ENCODE data around the gene PHLDB2.
"Not testable (repeated sequence)": the region's sequence is repeated elsewhere in the genome, so short reads cannot be mapped to it uniquely, and the experiment has no call there.

PHLDB2 gene

DNA sequence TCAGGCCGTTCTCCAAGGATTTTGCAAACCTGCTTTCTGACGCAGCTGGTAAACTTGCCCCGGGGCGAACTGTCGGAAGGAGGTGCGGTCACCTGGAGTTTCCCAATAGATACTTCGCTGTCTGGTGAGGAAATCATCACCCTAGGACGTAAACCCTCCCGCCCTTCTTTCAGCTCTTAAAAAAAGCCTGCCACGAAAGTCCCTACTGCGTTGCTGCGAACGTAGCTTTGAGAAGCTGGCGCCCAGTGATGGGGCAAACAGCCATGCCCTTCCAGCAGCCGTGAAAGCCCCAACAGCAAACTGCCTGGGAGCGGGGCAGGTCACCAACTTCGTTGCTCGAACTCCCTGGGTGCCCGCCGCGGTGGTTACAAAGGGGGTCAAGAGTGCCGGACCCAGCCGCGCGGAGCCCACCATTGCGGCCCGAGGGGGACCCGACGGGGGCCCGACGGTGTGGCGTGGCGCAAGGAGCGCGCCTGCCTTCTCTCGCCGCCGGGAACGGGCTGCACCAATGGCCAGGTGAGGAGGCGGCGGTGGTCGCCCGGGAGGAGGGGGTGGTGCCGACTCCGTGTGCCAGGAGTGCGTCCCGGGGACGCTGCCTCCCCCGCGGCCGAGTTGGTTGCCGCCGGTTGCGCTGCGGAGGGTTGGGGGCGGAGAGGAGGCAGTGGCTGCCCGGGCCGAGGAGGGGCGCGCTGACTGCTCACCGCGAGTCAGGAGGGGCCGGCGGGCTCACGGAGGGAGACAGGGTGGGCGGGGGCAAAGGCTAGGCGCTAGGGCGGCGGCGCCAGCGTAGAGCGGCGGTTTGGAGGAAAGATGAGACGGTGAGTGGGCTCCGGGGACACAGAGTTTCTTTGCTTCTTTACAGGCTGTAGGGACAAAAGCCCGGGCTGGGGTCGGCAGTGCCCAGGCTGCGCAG is at the start of gene PHLDB2:
PHLDB2 (plus strand) TSS at position 205 of the 913 bp plus-strand sequence. CDS start 24,813 bp downstream, outside the sequence.
- peak; percentile 91 for DNase-seq

DNA sequence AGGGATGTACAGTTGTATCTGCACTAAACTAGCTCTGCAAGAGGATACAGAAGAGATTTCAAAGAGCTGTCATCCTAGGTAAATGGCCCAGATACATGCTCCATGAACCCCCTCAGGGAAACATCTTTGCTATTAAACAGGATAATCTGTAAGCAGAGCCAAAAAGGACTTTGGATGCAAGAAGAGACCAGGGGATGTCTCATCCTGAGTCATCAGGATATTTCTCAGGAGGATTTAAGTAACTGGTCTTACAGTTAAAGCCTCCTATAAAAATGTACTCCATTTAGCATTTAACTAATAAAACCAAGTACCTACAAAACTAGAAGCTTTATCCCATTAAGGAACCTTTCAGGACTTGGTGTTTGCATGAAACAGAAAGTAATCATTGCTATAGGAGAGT is 48.2 kb upstream of the PHLDB2 start:
- DNase-seq, result no peak

DNA sequence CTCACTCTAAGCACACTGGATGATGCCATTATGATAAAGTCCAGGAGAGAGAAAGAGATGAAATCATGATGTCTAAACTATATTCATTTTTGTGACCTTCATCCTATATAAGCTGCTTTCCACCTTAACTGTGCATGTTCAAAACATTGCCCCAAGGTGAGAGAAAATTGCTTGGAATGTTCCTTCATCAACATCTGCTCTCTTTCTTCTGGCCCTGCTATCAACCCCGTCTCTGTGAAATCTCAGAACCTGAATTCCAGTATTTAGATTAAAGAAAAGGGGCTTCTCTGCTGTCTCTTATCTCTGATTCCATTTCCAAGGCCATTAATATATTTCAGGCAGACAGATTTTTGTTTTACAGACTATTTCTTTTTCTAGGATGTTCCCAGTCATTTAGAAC is 47.3 kb upstream of the PHLDB2 start:
- no peak for DNase-seq

DNA sequence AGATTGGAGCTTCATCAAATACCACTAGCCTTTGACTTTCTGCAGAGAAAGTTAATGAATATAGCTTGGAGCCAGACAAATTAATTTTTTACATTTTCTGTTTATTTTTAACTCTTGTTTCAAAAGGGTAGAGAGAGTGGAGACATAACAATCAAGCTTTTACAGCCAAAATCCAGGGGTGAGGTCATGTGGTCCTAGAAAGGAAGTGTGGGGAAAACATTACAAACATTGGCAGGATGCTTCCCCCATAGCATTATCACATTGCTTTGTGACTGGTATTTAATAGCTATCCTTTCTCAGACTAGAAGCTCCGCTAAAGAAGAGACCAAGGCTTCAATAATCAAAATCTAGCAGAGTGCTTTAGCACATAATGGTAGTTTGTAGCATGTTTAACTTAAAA is 46.4 kb upstream of the PHLDB2 start:
- no peak for DNase-seq

DNA sequence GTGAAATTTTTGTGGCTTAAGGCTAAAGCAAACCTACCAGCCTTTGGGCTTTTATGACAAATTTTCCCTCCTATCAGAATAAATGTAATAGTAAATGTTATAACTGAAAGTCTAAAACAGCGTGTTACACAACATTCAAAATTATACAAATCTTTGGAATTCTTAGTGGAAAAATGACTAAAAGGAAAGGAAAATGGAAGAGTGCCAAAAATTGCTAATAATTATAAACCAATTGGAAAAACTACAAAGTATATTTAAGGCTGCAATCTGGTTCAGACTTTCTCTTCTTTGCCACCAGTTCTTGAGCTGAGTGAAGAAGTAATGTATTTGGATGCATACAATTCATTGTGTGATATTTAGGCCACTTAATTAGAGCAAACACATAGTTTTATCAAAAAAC is 45.6 kb upstream of the PHLDB2 start:
- no peak for DNase-seq

- DNase-seq, result no peak
Observed at GRCh38 chr3:111813979-111814378, 45.1 kb upstream of the PHLDB2 start.

- not testable (repeated sequence) for DNase-seq
Observed at GRCh38 chr3:111816771-111817170, 42.3 kb upstream of the PHLDB2 start.

DNA sequence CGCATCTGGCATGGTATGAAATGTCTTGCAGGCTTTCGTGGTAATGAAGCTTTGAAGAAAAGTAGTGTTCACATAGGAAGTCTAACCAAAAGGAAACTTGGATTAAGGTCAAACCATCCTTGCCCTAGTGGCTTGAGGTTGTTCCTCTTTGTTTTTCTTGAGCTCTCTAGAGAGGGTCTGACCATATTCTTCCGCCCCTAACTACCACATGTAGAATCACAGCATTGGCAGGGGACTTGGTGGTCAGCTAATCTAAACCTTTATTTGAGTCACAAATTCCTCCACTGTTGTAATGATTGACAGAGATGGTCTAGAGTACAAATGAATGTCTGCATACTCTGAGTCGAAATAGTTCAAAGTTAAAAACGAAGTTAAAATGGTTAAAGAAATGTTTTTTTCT is 39.1 kb upstream of the PHLDB2 start:
- no peak for DNase-seq

- no peak for DNase-seq
Observed at GRCh38 chr3:111820651-111821050, 38.4 kb upstream of the PHLDB2 start.

DNA sequence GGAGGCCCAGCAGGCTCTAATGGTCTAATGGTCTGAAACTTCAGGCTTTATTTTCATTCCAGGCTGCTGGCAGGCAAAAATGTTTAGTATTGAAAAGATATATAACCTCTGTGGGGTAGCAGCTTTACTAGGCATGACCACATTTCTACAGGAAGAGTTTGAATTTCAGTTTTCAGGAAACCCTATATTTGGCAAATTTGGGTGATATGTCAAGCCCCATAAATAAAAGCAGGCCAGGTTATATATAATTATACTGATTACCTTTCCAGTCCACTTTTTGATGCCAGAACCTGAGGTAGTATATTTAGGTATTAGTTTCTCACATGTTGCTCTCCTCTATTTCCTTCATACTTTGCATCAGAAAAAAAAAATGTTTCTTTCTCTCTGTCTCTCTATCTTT is 37.2 kb upstream of the PHLDB2 start:
- no peak for DNase-seq

- no peak for DNase-seq
Observed at GRCh38 chr3:111822804-111823203, 36.3 kb upstream of the PHLDB2 start.

DNA sequence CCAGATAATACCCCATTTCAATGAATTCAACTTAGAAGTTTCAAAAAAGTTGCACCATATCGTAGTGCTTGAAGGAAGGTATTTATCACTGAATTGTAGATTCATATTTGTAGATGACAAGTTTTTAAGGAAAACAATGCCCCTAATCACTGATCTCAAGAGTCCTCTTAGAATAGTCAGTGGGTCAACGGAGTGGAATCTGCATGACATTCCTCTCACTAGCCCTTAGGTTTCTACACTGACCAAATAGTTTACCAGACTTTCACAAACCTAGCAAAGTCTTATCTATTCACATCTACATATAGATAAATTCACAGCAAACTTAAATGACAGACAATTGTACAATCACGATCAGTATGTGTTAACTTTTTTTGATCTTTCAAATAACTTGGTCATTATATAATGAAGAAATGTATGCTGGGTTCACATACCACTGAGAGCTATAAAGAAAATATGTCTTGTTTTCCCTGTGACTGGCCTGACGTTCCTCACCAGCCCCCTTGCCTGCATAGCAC is 35.7 kb upstream of the PHLDB2 start:
- DNase-seq, result no peak

DNA sequence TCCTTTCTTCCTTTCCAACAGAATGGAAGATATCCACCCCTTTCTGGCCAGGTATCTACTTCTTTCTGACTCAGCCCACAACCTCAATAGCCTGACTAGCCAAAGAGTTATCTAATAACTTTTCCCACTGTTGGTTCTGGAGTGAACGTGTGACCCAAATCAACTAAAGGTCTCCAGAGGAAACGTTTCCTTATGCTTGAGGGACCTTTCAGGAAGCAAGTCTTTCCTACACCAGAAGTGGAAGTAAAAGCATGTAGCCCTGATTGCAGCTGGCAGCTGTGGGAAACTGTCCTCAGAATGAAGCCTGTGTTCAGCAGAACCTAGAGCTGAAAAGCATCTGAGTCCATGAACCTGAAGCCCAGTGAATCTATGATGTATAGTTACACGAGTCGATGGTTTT is 34.7 kb upstream of the PHLDB2 start:
- no peak for DNase-seq

DNA sequence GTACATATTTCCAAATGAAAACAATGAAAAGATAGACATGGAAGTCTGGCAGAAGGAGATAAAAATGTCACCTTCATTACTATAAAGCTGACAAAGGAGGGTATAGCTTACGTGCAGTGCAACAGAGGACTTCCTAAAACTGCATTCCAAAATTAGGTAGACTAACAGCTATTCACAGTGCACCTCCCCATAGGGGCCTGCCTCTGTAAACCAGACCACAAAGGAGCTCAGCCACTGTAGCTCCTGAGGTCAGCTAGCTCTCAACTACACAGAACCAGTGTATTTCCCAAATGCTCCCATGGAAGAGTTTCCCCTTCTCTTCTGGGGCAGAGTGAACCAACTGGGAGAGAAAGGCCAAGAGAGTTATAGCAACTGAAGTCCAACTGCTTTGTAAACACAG is 31.2 kb upstream of the PHLDB2 start:
- DNase-seq, result no peak

DNA sequence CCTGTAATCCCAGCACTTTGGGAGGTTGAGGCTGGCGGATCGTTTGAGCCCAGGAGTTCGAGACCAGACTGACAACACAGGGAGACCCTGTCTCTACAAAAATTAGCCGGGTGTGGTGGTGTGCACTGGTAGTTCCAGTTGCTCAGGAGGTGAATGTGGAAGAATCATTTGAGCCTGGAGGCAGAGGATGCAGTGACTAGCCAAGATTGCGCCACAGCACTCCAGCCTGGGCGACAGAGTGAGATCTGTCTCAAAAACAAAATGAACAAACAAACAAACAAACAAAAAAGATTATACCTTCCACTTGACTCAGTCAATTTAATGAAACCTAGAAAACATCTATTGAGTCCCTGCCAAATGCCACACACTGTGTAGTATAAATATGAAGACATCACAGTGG is 30.5 kb upstream of the PHLDB2 start:
- DNase-seq, result no peak

DNA sequence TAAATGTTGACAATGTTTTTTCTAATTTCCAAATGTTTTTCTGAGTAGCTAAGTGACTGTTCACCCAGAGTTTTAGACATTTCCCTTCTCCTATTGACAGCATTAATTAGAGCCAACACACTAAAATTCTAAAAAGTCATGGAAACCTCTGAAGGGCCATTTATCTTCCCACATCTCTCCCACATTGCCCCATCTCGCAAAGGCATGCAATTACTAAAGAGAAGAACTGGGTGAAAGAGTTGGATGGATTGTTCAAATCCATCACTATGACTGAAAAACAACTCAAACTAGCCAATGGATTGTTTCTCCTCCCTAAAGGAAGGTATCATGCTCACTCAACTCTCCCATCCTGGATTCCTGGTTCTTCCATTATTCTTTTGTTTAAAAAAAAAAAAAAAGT is 30.0 kb upstream of the PHLDB2 start:
- no peak for DNase-seq

GRCh38 chr3:111831840-111832239 is 27.2 kb upstream of the PHLDB2 start:
- DNase-seq, result no peak

DNA sequence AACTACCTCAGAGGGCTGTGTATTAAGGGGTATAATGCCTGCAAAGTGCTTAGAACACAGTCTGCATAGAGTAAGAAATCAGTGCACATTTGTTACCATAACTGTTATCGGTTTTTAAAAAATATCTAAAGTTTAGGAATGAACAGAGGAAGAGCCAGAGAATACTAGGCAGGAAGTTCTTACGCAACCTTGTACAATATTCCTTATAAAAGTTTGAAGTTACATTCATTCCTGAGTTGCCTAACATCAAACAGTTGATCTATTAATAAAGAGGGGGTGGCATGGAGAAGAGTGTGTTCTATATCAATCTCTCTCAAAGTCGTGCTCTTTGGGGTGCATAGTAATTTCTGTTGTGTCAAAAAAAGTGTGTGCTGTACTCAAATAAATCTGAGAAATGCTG is 22.0 kb upstream of the PHLDB2 start:
- no peak for DNase-seq

- no peak for DNase-seq
Observed at GRCh38 chr3:111838133-111838532, 20.9 kb upstream of the PHLDB2 start.

DNA sequence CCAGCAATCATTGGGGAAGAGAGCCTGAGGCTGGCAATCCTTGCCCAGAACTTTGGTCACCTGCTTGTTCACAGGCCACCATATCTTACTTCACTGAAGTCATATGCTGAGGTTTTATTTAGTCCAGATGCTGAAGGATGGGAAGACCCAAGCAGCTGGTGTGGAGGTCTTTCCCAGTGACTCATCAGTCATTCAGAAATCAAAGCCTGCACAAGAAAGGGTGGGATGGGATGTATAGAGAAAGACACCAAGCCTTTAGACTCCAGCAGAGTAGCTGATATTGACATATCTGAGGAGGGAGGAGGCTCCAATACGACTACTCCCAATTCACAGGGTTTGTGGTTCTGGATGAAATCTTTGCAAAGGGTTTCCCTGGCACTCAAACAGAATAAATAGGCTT is 13.0 kb upstream of the PHLDB2 start:
- DNase-seq, result no peak

DNA sequence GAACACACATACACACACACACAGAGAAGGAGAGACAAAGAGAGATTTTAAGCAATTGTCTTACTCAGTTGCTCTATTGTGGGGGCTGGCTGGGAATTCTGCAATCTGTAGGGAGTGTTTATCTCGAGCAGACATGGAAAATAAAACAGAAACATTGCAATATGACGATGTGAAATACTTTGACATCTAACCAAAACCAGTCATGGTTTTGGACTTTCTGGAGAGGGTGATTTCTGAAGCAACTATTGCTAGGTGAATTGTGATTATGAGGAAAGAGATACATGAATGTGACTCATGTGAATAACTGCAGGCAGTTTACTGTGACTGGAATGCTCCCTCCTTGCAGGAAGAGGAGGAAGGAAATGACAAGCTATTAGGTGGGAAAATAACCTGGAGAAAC is 12.3 kb upstream of the PHLDB2 start:
- DNase-seq, result no peak

- DNase-seq, result no peak
Observed at GRCh38 chr3:111848283-111848682, 10.8 kb upstream of the PHLDB2 start.

- no peak for DNase-seq
Observed at GRCh38 chr3:111848778-111849177, 10.3 kb upstream of the PHLDB2 start.

DNA sequence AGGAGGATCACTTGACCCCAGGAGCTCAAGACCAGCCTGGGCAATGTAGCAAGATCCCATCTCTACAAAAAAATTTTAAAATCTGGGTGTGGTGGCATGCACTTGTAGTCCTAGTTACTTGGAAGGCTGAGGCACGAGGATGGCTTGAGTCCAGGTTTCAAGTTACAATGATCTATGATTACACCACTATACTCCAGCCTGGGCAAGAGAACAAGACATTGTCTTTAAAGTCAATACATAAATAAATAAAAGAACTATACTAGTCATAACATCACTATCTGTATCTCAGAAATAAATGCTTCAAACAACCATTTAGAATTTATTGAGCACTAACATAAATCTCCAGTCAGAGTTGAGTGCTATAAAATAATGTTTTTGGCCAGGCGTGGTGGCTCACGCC is 8.5 kb upstream of the PHLDB2 start:
- DNase-seq, result no peak

DNA sequence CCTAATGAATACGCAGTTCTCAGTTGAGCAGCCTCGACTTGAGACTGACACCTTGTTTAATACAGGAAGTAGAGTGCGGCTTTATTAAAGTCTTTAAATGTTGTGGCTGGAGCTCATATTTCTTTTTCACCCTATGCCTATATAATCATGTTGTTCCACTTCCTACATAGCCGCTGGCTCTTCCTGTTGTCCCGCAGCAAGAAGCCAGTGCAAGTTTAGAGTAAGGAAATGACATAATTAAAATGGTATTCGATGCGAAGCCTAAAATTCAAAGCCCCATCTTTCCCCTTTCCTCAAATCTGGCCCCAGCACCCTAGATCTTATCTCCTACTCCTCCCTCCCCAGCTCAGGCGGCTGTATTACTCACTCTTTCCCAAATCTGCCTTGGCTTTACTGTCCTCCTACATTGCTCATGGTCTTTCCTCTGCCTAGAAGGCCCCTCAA is 7.5 kb upstream of the PHLDB2 start:
- no peak for DNase-seq
